Epithelial cell of umbilical artery (primary cell): ENCODE data around the gene TARS2. TPM values are rescaled to one million over a fixed set of nuclear protein-coding genes. Genes with fewer than 3 reads are reported as not detected.

Experiments used
- total RNA-seq: library from RNA; depleted of rRNA; stranded (reverse); fragments of >200 nt; gene quantifications from 2 replicates; pipeline ENCODE4 v1.2.3, GENCODE V29; 2014

TARS2 gene
- 13.6 and 14.9 TPM in 2 replicates for total RNA-seq

GRCh38 chr1:150486966-150487762, at the start of gene TARS2:
TSS of gene TARS2 (plus strand) at chr1:150487419. CDS start at chr1:150487451, 32 bp downstream.

DNA sequence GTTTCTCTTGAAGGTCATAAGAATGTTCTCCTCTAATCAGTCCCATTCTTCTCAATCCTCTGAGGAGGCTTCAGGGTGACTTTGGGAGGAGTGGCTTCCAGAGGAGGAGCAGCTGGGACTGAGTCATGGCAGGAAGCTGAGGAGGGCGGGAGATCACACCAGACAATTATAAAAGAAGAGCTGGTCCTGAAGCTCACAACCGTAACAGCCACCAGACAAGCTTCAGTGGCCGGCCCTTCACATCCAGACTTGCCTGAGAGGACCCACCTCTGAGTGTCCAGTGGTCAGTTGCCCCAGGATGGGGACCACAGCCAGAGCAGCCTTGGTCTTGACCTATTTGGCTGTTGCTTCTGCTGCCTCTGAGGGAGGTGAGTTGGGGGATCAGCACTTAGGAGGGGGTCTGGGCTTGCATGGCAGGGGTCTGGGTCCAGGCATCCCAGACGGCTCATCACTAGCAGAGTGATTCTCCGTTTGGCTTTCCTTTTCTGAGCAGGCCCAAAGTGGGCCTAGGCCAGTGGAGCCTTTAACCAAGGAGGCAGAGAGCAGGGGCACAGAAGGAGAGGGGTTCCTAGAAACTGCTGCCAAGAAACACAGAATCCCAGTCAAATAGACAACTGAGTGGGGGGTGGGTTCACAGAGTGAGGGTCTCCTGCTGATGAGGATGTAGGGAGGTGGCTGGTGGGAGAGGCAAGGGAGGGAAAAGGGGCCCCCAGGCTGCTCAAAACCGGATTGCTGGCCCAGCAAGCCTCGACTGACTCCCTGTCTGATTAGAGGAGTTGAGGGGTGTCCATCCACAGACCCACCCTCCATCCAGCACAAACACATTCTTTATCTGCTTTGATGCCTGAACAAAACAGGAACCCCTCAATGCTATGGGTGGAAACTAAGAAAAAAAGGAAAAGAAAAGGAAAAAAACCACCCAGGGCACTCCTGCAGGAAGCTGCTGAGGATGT, 21.0 kb downstream of the TARS2 start, which contains the start of gene ECM1:
Gene ECM1 (plus strand): TSS at position 198 of the 953 bp plus-strand sequence. CDS start 101 bp downstream, at position 299.

DNA sequence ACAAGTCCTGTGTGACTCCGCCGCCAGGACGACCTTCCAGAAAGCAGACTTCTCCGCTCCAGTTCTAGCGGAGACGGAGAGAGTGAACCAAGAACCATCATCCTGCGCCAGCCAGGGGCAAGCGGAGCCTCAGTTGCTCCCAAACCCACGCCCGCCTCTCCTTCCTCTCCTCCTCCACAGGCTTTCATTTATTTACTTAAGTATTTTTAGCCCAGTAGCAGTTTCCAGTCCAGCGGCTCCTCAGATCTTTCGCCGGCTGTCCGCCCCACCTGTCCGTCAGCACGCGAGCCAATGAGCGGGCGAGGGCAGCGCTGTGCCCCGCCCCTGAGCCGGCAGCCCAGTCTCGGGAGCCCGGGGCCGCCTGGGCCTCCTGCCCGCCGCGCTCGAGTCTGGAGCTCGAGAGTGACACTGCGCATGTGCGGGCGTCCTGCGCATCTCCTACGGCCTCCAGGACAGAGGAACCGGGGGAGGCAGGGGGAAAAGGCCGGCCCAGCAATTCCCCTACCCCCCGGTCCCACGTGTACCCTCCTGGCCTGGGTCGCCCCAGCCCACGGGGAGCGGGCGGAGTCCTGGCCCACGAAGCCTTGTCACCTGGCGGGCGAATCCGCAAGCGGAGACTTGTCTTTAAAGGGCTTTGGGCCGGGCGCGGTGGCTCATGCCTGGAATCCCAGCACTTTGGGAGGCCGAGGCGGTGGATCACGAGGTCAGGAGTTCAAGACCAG, 28.3 kb downstream of the TARS2 start, which contains the start of gene FALEC:
Gene FALEC (plus strand): TSS at position 425 of the 722 bp plus-strand sequence.

GRCh38 chr1:150548632-150549495, 61.6 kb downstream of the TARS2 start, which contains the start of gene ADAMTSL4:
TSS of gene ADAMTSL4 (plus strand) at chr1:150549408. CDS start at chr1:150552289, 2,881 bp downstream.

Other genes with a start within 250 kb of the TARS2 start
- gene CA14, start 229.6 kb upstream of the TARS2 start, total RNA-seq = not detected in 2 replicates
- gene APH1A, start 218.4 kb upstream of the TARS2 start, total RNA-seq = 109 and 134 TPM in 2 replicates
- 41.2 and 74.7 TPM in 2 replicates for gene C1orf54, start 214.6 kb upstream of the TARS2 start, total RNA-seq
- 0.61 and 0.65 TPM in 2 replicates for gene CIART, start 204.9 kb upstream of the TARS2 start, total RNA-seq
- gene MRPS21, start 193.6 kb upstream of the TARS2 start, total RNA-seq = 52.0 and 80.7 TPM in 2 replicates
- 34.8 and 52.0 TPM in 2 replicates for gene PRPF3, start 165.9 kb upstream of the TARS2 start, total RNA-seq
- 5.2 and 7.4 TPM in 2 replicates for gene RPRD2, start 123.3 kb upstream of the TARS2 start, total RNA-seq
- 0.32 and 0.46 TPM in 2 replicates for gene ECM1, start 20.7 kb downstream of the TARS2 start, total RNA-seq
- not detected in 2 replicates for gene FALEC, start 28.3 kb downstream of the TARS2 start, total RNA-seq
- gene ADAMTSL4, start 62.0 kb downstream of the TARS2 start, total RNA-seq = 0.30 and 0.32 TPM in 2 replicates
- gene MCL1, start 92.2 kb downstream of the TARS2 start, total RNA-seq = 272 and 333 TPM in 2 replicates
- gene ENSA, start 142.2 kb downstream of the TARS2 start, total RNA-seq = 109 and 122 TPM in 2 replicates
- 8.8 and 12.8 TPM in 2 replicates for gene GOLPH3L, start 209.7 kb downstream of the TARS2 start, total RNA-seq
- gene HORMAD1, start 233.5 kb downstream of the TARS2 start, total RNA-seq = 0.32 TPM in 1 of 2 replicates, not detected in the other